Tibial nerve (tissue), 4 donors: ENCODE measurements around the gene PRPSAP1. TPM values are rescaled to one million over a fixed set of nuclear protein-coding genes. Genes with fewer than 3 reads are reported as not detected.

Source experiments
- DNase-seq, 2 donors: peaks; one replicate each; pipeline ENCODE4 v3.0.0-alpha.2; 2019; ENCODE audit warnings: low spot score in 2 of 2
- H3K27ac ChIP-seq, 4 donors: fragments of 200-600 bp; sonication (generic) in 3 of 4; one replicate each; pipeline ENCODE4 v1.5.1; 2017 to 2019; ENCODE audit warnings: mild to moderate bottlenecking in 1 of 4
- H3K27me3 ChIP-seq, 2 donors: fragments of 200-600 bp; sonication (generic) in 1 of 2; one replicate each; pipeline versions ENCODE4 v1.5.1 to v1.6.0; 2017 to 2019
- H3K36me3 ChIP-seq, 3 donors: fragments of 200-600 bp; sonication (generic); one replicate each; pipeline ENCODE4 v1.5.1; 2018 to 2019
- H3K4me1 ChIP-seq, 4 donors: fragments of 200-600 bp; sonication (generic) in 3 of 4; one replicate each; pipeline ENCODE4 v1.5.1; 2017 to 2019
- H3K4me3 ChIP-seq, 4 donors: fragments of 200-600 bp; sonication (generic) in 3 of 4; one replicate each; pipeline ENCODE4 v1.5.1; 2017 to 2019; ENCODE audit warnings: mild to moderate bottlenecking in 1 of 4, moderate library complexity in 1 of 4
- H3K9me3 ChIP-seq, 4 donors: fragments of 200-600 bp; sonication (generic) in 3 of 4; one replicate each; pipeline ENCODE4 v1.5.1; 2017 to 2019
- CTCF ChIP-seq, 5 experiments: fragments of 200-600 bp in 3 of 5; fragments of 450-650 bp in 2 of 5; sonication (generic) in 3 of 5; IDR thresholded peaks; one replicate each; pipeline ENCODE4 v1.5.1; 2016 to 2019; ENCODE audit warnings: antibody characterized with exemption in 5 of 5, mild to moderate bottlenecking in 3 of 5, moderate library complexity in 2 of 5
- EP300 ChIP-seq, 2 donors: sonication (generic); formaldehyde crosslinking; IDR thresholded peaks; one replicate each; pipeline ENCODE4 v1.6.1; 2017; ENCODE audit warnings: antibody characterized with exemption in 2 of 2, mild to moderate bottlenecking in 1 of 2
- POLR2A ChIP-seq, 2 donors: fragments of 450-650 bp; IDR thresholded peaks; one replicate each; pipeline ENCODE4 v1.6.1; 2017; ENCODE audit warnings: antibody characterized with exemption in 2 of 2, mild to moderate bottlenecking in 2 of 2, moderate library complexity in 2 of 2
- WGBS, 2 donors: methylation state at CpG; one replicate each; pipeline ENCODE4 v1.1.5; 2018; 5-methylcytosine and 5-hydroxymethylcytosine counted together
- total RNA-seq, 4 donors: library from RNA; depleted of rRNA; stranded (reverse); fragments of >200 nt; gene quantifications; one replicate each; pipeline ENCODE4 v1.1.0, GENCODE V29; 2016

The PRPSAP1 gene
- total RNA-seq, 4 donors from 2014 or later, result 66.8 to 108 (median 96.2) TPM

- Histone ChIP-seq H3K9me3 (no peaks in the 10 kb centered on the region), H3K4me1 (peaks cover 0 to 8% (median 4%) of the 10 kb centered on the region in 4 donors), H3K27me3 (no peaks in the 10 kb centered on the region), H3K27ac (no peak overlapping the region), H3K4me3 (no peak overlapping the region), H3K36me3 (peaks cover 0 to 43% (median 0%) of the 10 kb centered on the region in 3 donors)
- TF ChIP-seq CTCF (IDR thresholded peaks at IDR 0.05) (no peak), EP300 (IDR thresholded peaks at IDR 0.05) (peak in 1 of 2 donors; percentile 12)
- no peak for DNase-seq
- WGBS, 2 donors, result 78 to 79% methylated on average over 9 to 22 of the region's 23 CpGs
Observed at GRCh38 chr17:76281573-76282371, 71.9 kb downstream of the PRPSAP1 start.

- TF ChIP-seq CTCF (IDR thresholded peaks at IDR 0.05) (no peak), POLR2A (IDR thresholded peaks at IDR 0.05) (no peak), EP300 (IDR thresholded peaks at IDR 0.05) (no peak)
- H3K4me1 ChIP-seq, result peaks cover 0 to 8% (median 4%) of the 10 kb centered on the region in 4 donors
- H3K9me3 ChIP-seq, result no peaks in the 10 kb centered on the region
- H3K27ac ChIP-seq, result no peak overlapping the region
- H3K27me3 ChIP-seq, result no peaks in the 10 kb centered on the region
- H3K4me3 ChIP-seq, result no peak overlapping the region
- WGBS, 2 donors, result 92 to 93% methylated on average over 9 to 15 of the region's 15 CpGs
- no peak for DNase-seq
- H3K36me3 ChIP-seq, result peaks cover 0 to 49% (median 0%) of the 10 kb centered on the region in 3 donors
Observed at GRCh38 chr17:76280650-76281049, 73.1 kb downstream of the PRPSAP1 start.

GRCh38 chr17:76279742-76280287, 73.9 kb downstream of the PRPSAP1 start:
- Histone ChIP-seq H3K4me3 (no peak overlapping the region), H3K4me1 (peaks cover 0 to 8% (median 4%) of the 10 kb centered on the region in 4 donors), H3K27ac (no peak overlapping the region), H3K27me3 (no peaks in the 10 kb centered on the region), H3K9me3 (no peaks in the 10 kb centered on the region), H3K36me3 (peaks cover 0 to 44% (median 0%) of the 10 kb centered on the region in 3 donors)
- WGBS, 2 donors, result 82 to 91% methylated on average over 14 to 15 of the region's 15 CpGs
- TF ChIP-seq CTCF (IDR thresholded peaks at IDR 0.05) (no peak), EP300 (IDR thresholded peaks at IDR 0.05) (no peak), POLR2A (IDR thresholded peaks at IDR 0.05) (no peak)
- DNase-seq, result no peak

- TF ChIP-seq CTCF (IDR thresholded peaks at IDR 0.05) (peak; percentile 93 to 99 (median 98)), POLR2A (IDR thresholded peaks at IDR 0.05) (no peak), EP300 (IDR thresholded peaks at IDR 0.05) (peak in 1 of 2 donors; percentile 44)
- 60 to 69% methylated on average over 25 of the region's 28 CpGs for WGBS, 2 donors
- no peak overlapping the region for H3K27ac ChIP-seq
- peak; percentile 89 to 93 for DNase-seq
- no peak overlapping the region for H3K4me3 ChIP-seq
- H3K4me1 ChIP-seq, result peaks cover 0 to 10% (median 4%) of the 10 kb centered on the region in 4 donors
- peaks cover 0 to 44% (median 0%) of the 10 kb centered on the region in 3 donors for H3K36me3 ChIP-seq
- no peaks in the 10 kb centered on the region for H3K27me3 ChIP-seq
- H3K9me3 ChIP-seq, result no peaks in the 10 kb centered on the region
Observed at GRCh38 chr17:76278952-76279741, 74.6 kb downstream of the PRPSAP1 start.
